NCI-H446 (cell line): ENCODE data around the gene KLHL3.

ENCODE experiments used
- DNase-seq, 2 experiments: peaks; one replicate each; lab custom pipeline; 2025; lab: John Stamatoyannopoulos, UW

KLHL3 gene

DNA sequence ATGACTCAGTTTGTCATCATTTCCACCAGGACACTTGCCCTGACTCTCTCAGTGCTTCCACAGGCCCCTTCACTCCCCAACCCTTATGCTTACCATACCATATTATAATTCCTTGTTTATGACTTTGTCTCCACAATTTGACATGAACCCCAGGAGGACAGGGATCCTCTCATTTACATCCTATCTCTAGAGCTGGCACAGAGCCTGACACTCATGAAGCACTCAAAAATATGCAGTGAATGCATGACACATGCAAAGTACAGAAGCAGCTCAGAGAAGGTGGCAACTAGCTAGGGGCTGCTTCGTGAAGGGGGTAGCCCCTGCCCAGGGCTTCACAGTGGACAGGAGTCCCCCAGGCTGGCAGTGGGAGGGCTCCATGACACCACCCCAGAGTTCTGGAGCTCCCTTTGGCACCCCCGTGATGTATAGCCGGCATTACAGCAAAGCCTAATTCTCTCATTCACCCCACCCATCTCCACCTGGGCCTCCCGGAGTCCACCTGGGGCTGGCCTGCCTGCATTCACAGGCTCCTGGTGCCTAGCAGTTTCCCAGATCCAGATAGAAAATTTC, 124.8 kb downstream of the KLHL3 start:
- no peak for DNase-seq

GRCh38 chr5:137610598-137610997, 125.3 kb downstream of the KLHL3 start:
- no peak for DNase-seq

DNA sequence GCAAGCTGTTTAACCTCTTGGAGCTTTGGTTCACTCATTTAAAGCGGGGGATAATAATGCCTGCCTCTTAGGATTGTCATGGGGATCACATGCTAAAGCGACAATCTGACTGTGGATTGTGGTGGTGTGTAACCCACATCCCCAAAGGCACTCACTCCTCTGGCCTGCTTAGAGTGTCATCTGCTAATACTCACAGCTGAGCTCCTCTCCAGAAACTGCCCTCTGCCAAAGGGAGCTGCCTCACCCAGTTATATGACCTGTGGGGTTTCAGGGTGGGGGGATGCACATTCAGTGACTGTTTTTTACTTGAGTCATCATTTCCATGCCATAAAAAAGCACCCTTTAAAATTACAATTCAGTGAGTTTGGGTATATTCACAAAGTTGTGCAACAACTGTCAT, 126.8 kb downstream of the KLHL3 start:
- DNase-seq: no peak

DNA sequence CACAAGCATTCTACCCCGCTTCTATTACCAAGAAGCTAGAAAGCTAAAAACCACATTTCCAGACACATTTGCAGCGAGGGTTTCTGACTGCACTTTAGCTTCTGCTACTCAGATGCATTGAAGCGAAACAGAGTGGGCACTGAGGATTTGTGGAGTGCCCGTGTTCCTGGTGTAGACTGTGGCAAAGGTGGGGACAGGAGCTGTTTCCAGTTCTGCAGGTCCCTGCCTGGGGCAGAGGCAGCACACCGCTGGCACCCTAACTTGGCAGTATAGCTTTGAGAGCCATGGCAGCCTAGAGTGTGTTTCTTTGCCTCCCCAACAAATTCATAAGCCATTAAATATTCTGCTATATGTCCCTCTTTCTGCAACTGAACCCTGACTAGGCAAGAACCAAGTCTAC, 128.1 kb downstream of the KLHL3 start:
- no peak for DNase-seq

DNA sequence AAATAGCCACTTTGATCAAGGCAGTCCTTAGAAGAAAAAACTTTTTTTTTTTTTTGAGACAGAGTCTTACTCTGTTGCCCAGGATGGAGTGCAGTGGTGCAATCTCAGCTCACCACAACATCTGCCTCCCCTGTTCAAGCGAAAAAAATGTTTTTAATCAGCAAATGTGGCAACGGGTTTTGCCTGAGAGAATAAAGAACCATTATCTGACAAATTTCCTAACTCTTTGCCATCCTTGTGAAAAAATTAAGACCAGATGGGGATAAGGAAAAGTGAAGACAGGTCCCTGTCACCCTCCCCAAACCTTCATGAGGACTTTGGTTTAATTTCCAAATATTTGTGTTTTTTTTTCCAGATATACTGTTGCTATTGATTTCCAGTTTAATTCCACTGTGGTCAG, 129.5 kb downstream of the KLHL3 start:
- no peak for DNase-seq

DNA sequence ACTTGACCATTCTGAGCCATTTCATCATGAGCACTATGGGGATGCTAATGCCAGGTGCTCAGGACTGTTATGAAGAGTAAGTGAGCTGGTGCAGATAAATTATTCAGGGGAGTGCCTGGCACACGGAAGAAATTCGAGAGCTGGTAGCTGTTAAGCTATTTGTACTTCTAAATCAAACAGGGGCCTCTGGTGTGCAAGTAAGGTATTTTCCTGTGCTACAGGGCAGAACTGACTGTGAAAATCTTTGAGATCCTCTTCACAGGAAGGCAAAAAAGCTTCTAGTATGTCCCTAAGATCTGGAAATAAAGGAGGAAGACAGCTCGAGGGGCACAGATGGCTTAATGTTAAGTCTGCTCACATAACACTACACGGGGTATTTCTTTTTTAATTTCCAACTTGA, 130.5 kb downstream of the KLHL3 start:
- no peak for DNase-seq

GRCh38 chr5:137604348-137605095, 131.4 kb downstream of the KLHL3 start:
- DNase-seq: no peak

GRCh38 chr5:137603891-137604290, 132.0 kb downstream of the KLHL3 start:
- DNase-seq: no peak

GRCh38 chr5:137603356-137603755, 132.5 kb downstream of the KLHL3 start:
- no peak for DNase-seq

DNA sequence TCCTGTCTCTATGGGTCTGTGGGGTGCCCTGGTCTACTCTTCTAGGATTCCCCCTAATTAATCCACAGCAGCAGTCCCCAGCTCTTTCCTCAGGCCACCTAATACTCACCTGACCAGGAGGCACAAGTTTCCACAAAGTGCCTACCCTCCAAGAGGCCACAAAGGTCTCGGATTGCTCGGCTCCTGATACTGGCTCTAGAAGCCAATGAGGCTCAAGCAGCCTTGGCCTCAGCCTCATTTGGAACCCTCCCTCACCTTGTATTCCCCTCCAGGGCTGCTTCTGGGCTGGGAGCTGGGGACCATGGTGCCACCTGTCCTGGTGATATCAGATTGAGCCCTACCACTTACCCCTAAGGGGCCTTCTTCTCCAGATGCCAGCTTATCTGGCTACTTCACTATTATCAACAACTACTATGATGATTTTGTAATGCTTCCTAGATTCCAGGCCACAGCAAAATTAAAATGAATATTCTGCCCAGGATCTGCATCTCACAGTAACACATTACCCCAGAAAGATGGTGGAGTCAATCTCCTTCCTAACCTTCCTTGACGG, 133.1 kb downstream of the KLHL3 start:
- DNase-seq: no peak

- no peak for DNase-seq
These were observed 135.0 kb downstream of the KLHL3 start for GRCh38 chr5:137600721-137601360.

DNA sequence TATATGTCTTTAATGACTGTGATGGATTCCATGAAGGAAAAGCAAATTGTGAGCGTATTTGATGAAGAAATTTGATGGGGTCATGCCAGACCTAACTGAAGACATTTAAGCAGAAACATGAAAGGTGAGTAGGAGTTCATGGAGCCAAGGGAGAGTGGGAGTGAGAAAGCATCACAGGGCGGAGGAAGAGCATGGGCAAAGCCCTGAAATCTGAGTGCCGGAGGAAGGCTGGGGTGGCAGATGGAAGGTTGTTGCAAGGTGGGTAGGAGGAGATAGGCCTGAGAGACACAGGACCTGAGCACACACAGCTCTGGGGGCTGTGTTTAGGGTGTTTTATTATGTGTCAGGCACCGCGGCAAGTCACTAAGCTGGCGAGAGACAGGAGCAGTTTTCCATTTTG, 136.4 kb downstream of the KLHL3 start:
- DNase-seq: no peak

DNA sequence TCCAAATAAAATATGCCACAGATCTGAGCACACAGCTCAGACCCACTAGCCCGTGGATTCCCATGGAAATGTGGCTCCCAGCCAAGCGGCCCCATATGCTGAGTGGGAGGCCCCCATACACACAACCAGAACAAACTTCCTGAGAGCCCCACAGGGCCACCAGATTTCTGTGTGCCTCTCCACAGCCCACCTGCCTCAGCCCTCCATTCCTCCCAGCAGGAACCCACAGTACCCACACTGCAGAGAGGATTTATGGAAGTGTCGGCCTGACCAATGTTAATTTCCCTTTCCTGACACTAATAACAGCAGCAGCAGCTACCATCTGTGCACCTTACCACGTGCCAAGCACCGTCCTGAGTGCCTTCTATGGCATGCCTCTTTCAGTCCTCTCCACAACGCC, 137.5 kb downstream of the KLHL3 start:
- peak; percentile 13 to 67 for DNase-seq

DNA sequence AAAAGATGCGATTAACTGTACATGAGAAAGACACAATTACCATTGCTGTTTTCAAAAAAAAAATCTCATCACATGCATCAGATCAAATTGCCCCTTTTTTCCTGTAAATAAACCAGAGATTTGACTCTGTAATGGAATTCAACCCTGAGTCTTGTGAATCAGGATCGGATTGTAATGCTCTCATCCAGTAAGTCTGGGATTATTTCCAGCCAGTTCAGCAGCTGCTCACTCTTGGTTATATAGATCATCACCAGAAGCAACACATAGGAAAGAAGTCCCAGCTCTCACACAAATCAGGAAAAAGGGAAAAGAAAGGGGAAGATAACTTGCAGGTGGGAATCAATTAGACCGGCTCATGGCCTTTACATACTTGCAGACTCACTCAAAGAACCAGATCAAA, 138.9 kb downstream of the KLHL3 start:
- DNase-seq: no peak

DNA sequence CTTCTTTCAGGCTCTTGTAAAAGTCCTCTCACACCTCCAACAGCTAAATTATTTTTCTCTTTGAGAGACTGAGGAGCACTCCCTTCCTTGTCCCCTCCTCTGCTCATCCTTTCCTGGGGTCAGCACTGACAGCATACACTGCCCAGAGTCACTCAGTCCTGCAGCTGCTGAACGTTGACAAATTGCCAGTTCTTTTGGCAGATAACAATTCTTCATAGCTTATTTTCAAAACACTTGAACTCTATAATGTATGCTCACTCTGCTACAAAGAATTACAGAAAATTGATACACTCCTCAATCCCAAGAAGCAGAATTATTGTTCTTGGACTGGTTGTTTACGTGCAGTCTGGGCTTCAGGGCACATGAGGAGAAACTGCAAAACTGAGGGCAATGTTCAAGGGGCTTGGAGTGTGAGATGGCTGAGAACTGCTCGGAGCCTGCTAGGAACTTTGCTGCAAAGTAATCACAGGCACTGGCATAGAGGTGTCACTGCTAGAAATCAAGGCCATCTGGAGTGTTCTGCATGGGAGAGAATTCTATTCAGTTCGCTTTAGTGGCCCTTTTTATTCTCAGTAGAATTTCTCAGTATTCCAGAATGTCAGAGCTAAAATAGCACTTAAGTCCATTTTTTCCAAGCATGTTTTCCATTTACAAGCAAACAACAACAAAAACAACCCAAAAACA, 140.4 kb downstream of the KLHL3 start:
- no peak for DNase-seq

DNA sequence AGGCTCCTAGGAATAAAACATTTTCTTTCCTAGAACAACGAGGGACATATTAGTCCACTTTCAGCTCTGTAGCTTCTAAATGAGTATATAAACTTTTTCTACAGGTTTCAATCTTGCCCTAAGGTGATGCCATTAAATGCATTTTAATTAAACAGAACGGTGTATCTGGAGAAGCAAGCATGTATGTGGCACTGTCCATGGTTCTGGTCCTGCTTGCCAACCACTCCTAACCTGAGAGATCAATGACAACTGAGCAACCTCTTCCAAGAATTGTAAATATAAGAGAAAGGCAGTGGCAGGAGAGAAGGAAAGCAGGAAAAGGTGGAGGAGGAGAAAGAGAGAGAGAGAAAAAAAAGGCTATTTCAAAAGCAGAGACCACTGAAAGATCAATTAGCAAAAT, 141.2 kb downstream of the KLHL3 start:
- no peak for DNase-seq

- no peak for DNase-seq
These were observed 143.6 kb downstream of the KLHL3 start for GRCh38 chr5:137592317-137592716.

- no peak for DNase-seq
These were observed 146.7 kb downstream of the KLHL3 start for GRCh38 chr5:137589185-137589584.

GRCh38 chr5:137587919-137588318, 148.0 kb downstream of the KLHL3 start:
- DNase-seq: no peak

DNA sequence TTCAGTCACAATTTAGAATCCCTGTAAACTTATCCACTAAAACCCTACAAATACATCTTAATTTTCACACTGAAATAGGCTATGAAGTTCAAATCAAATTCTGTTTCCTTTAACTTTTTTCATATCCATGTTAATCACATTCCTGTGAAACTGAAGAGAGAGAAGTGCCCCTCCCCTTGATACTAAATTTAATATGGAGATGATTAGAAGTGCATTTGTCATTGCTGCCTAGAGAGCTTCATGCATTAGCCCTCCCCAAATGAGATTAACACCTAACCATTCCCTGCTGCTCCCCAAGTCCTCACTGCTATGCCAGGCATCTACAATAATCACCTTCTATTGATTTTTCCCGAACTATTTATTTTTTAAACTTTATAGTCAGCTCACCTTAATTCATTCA, 151.6 kb downstream of the KLHL3 start:
- no peak for DNase-seq

GRCh38 chr5:137583129-137583528, 152.8 kb downstream of the KLHL3 start:
- no peak for DNase-seq

DNA sequence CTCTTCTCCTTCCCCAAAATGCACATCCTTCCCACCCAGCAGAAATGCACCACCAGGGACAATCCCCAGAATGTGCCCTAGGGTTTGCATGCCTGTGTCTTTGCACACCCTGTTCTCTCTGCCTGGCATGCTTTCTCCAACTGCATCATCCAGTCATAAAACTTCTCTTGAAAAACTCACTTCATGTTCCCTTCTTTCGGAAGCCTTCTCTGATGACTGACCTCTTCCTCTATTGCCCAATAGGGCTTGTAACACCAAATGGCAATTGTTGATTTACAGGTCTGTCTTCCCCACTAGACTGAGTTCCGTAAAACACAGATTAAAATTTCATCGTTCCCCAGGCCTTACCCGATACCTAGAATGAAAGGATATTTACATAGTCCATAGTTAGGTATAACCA, 153.7 kb downstream of the KLHL3 start:
- no peak for DNase-seq

GRCh38 chr5:137581776-137582175, 154.1 kb downstream of the KLHL3 start:
- DNase-seq: no peak
